Left lung (tissue), 10 donors: ENCODE measurements around the gene ATP13A3. TPM values are rescaled to one million over a fixed set of nuclear protein-coding genes. Genes with fewer than 3 reads are reported as not detected.
A peak's percentile ranks its signal among the peaks of the same experiment; 100 is the strongest.

Experiments
- ATAC-seq: fragments of 200-7000 bp; cut with Tn5 transposase; one replicate; pipeline ENCODE4 v1.9.1; 2020; ENCODE audit warnings: moderate library complexity
- DNase-seq, 4 donors: peaks; one replicate each; pipeline ENCODE4 v3.0.0-alpha.2; 2013 to 2020
- H3K27ac ChIP-seq, 2 donors: fragments of 200-600 bp; sonication (generic) in 1 of 2; one replicate each; pipeline versions ENCODE4 v1.5.0 to v1.8.0; 2020 to 2021
- H3K27me3 ChIP-seq, 2 donors: fragments of 200-600 bp; sonication (generic) in 1 of 2; one replicate each; pipeline versions ENCODE4 v1.5.0 to v1.8.0; 2020 to 2021
- H3K36me3 ChIP-seq, 2 donors: fragments of 200-600 bp; sonication (generic) in 1 of 2; one replicate each; pipeline versions ENCODE4 v1.5.0 to v1.8.0; 2020 to 2021
- H3K4me1 ChIP-seq, 2 donors: fragments of 200-600 bp; one replicate each; pipeline ENCODE4 v1.8.0; 2021
- H3K4me3 ChIP-seq, 2 donors: fragments of 200-600 bp; sonication (generic) in 1 of 2; one replicate each; pipeline versions ENCODE4 v1.5.0 to v1.8.0; 2020 to 2021; ENCODE audit warnings: mild to moderate bottlenecking in 1 of 2
- H3K9me3 ChIP-seq, 2 donors: fragments of 200-600 bp; sonication (generic) in 1 of 2; one replicate each; pipeline versions ENCODE4 v1.5.0 to v1.8.0; 2020 to 2021
- CTCF ChIP-seq, 2 donors: fragments of 200-600 bp; sonication (generic) in 1 of 2; IDR thresholded peaks; one replicate each; pipeline versions ENCODE4 v1.5.0 to v1.8.0; 2021; ENCODE audit warnings: antibody characterized with exemption in 2 of 2
- intact Hi-C, 2 donors: fragments of 100-400 bp; cut with DNase I; formaldehyde crosslinking; loops; one replicate each; pipeline versions ENCODE4 v1.11.2 to v1.14.2; 2022
- polyA plus RNA-seq, 6 donors: library from polyadenylated mRNA; unstranded; fragments of 120-200 nt; gene quantifications; one replicate each; pipeline ENCODE4 v1.2.1, GENCODE V29; 2013; ENCODE audit not compliant: insufficient read length in 6 of 6
- total RNA-seq, 2 donors: library from RNA; stranded (reverse); fragmentation: NEBNext Ultra II Directional; extraction: Animal tissue kit (Norgen Biotek cat#: 25700); gene quantifications; one replicate each; pipeline ENCODE4 v1.2.1, GENCODE V29; 2021
- donor health status: DM: no; HTN: yes; CAD: no.
- donor health status: DM: no; HTN: no; CAD: no.

ATP13A3 gene
- total and polyA plus RNA-seq, 8 donors, result 52.0 to 123 (median 59.5) TPM

GRCh38 chr3:194373899-194374298 lies 112.9 kb downstream of the ATP13A3 start:
- ATAC-seq (no peak), DNase-seq (peak in 1 of 4 donors; percentile 64)
- H3K9me3 ChIP-seq, result no peaks in the 10 kb centered on the region
- no peak for TF ChIP-seq CTCF (IDR thresholded peaks at IDR 0.05)
- intact Hi-C loops, result no loop called here
- H3K36me3 ChIP-seq, result no peaks in the 10 kb centered on the region
- no peaks in the 10 kb centered on the region for H3K4me1 ChIP-seq
- H3K27ac ChIP-seq, result no peak overlapping the region
- H3K27me3 ChIP-seq, result peaks cover 0 to 57% of the 10 kb centered on the region in 2 donors
- no peak overlapping the region for H3K4me3 ChIP-seq

DNA sequence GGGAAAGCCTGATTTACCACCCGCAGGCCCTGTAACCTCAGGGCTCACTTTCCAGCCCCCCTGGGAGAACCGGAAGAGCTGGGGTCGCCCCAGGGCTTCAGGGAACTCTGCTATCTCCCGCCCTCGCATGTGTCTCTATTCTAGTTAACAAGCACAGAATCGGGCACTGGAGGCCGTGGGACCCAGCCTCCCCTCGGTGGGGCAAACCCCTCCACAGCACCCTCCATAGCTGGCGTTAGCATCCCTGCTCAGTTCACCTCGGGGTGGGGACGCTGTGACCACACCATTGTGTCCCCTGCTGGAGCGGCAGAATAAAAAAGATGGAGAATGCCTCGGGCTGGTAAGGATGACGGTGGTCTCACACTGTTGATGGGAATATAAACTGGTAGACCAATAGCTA lies 113.8 kb downstream of the ATP13A3 start:
- intact Hi-C loops, result no loop called here
- H3K27me3 ChIP-seq, result peaks cover 0 to 57% of the 10 kb centered on the region in 2 donors

DNA sequence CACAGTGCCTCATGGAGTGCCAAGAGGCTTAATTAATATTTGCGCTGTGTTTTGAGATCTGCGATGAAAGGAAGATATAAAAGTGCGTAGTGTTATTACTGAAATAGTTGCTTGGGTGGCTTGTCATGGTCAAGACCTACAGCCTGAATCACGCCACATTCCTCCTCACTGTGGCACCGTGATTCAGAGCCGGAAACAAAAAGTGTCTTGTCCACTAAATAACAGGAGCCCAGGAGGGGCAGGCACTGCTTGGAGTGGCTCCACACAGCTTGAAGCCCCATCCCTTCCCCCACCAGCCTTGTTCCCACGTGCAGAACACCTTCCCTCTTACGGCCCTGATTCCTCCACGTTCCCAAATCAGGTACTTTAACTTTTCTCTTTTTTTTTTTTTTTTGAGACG lies 116.0 kb downstream of the ATP13A3 start:
- Histone ChIP-seq H3K27ac (no peak overlapping the region), H3K27me3 (peaks cover 0 to 42% of the 10 kb centered on the region in 2 donors), H3K4me3 (no peak overlapping the region), H3K9me3 (no peaks in the 10 kb centered on the region), H3K4me1 (no peaks in the 10 kb centered on the region), H3K36me3 (no peaks in the 10 kb centered on the region)
- no peak for DNase-seq
- intact Hi-C loops, result no loop called here
- peak; percentile 13 for ATAC-seq
- no peak for TF ChIP-seq CTCF (IDR thresholded peaks at IDR 0.05)

More for the DNA sequence above, 113.8 kb downstream of the ATP13A3 start:
- Histone ChIP-seq H3K9me3 (no peaks in the 10 kb centered on the region), H3K36me3 (no peaks in the 10 kb centered on the region), H3K4me1 (no peaks in the 10 kb centered on the region), H3K27ac (no peak overlapping the region), H3K4me3 (no peak overlapping the region)
- TF ChIP-seq CTCF (IDR thresholded peaks at IDR 0.05), result no peak
- no peak for DNase-seq
- no peak for ATAC-seq

DNA sequence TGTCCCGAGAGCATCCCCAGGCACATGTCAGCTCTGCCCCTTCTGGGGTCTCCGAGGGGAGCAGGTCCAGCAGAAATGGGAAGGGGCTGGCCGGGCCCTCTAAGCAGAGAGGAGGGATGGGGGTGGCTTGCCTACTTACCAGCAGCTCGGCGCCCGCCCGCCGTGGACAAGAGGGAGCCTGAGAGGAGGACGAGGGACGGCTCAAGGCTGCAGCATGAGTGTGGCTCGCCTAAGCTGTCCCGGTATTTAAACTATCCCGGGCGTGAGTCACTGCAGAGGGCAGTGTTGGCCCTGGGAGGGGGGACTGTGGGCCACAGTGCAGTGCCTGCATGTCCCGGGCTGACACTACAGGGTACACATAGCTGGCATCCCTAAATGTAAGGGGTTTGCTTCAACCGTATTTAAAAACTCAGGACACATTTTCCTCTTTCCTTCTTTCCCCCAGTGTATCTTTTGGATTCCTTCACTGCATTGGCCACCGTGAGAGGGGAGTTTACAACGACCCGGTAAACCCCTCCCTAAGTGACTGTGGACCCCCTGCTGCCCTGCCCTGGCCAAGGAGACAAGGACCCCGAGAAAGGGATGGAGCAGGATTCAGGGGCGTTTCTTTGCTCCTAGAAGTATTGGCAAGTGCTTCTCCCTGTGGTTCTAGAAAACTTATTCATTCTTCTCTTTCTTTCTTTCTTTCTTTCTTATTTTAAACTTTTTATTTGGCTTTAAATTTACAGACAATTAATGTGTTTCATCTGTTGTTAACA lies 117.1 kb downstream of the ATP13A3 start, which contains the start of gene LRRC15:
Gene LRRC15, minus strand, starts transcription at position 222 of the 758 bp plus-strand sequence. CDS start 8,700 bp downstream, outside the sequence.
- peak in 2 of 4 donors; percentile 44 to 78 for DNase-seq

More for the DNA sequence above, 117.1 kb downstream of the ATP13A3 start, which contains the start of gene LRRC15:
- Histone ChIP-seq H3K27me3 (peaks cover 0 to 38% of the 10 kb centered on the region in 2 donors), H3K9me3 (no peaks in the 10 kb centered on the region), H3K36me3 (no peaks in the 10 kb centered on the region), H3K4me3 (no peak within 1 kb of the TSS), H3K4me1 (no peaks in the 10 kb centered on the region), H3K27ac (no peak within 1 kb of the TSS)
- ATAC-seq, result peak; percentile 84
- intact Hi-C loops, result no loop called here
- TF ChIP-seq CTCF (IDR thresholded peaks at IDR 0.05), result no peak
